A673 (cell line): ENCODE measurements around the gene NFATC4. TPM values are rescaled to one million over a fixed set of nuclear protein-coding genes. Genes with fewer than 3 reads are reported as not detected.

ENCODE experiments used
- BruUV-seq: library from RNA; stranded (reverse); fragments of 400-500 nt; replicated peaks from 2 replicates; lab custom pipeline; 2021; lab: Mats Ljungman, UMichigan
- CTCF ChIA-PET: fragments of 300-600 bp; sonication (Branson Sonifier 250); formaldehyde crosslinking; loops from one replicate; lab custom pipeline; 2022; ENCODE audit warnings: antibody characterized with exemption; lab: Charles Lee
- POLR2A ChIA-PET: fragments of 300-600 bp; sonication (Branson Sonifier 250); formaldehyde crosslinking; loops from one replicate; lab custom pipeline; 2022; ENCODE audit warnings: antibody characterized with exemption; ENCODE audit not compliant: low non-redundant PET; lab: Charles Lee
- DNase-seq: peaks from one replicate; pipeline ENCODE4 v3.0.0-alpha.2; 2015; ENCODE audit warnings: low spot score
- H3K27ac ChIP-seq: fragments of 200-600 bp; sonication (generic); 2 replicates; pipeline ENCODE4 v1.5.1; 2016; ENCODE audit warnings: mixed run types, low read depth, mild to moderate bottlenecking, mixed read lengths, antibody characterized with exemption, low read length; ENCODE audit not compliant: poor library complexity, severe bottlenecking
- H3K27me3 ChIP-seq: fragments of 200-600 bp; sonication (generic); replicated peaks from 2 replicates; pipeline ENCODE4 v1.6.1; 2017; ENCODE audit warnings: mixed run types, low read depth, mild to moderate bottlenecking, mixed read lengths, antibody characterized with exemption, low read length; ENCODE audit not compliant: insufficient read depth, poor library complexity
- H3K36me3 ChIP-seq: fragments of 200-600 bp; sonication (generic); 2 replicates; pipeline ENCODE4 v1.6.1; 2016; ENCODE audit warnings: mixed run types, mild to moderate bottlenecking, mixed read lengths, antibody characterized with exemption, low read length; ENCODE audit not compliant: insufficient read depth, poor library complexity, severe bottlenecking
- H3K4me1 ChIP-seq: fragments of 200-600 bp; sonication (generic); 2 replicates; pipeline ENCODE4 v1.6.1; 2017; ENCODE audit warnings: mixed run types, mild to moderate bottlenecking, mixed read lengths, antibody characterized with exemption, low read length; ENCODE audit not compliant: insufficient read depth, poor library complexity, severe bottlenecking
- H3K4me3 ChIP-seq: fragments of 200-600 bp; sonication (generic); 2 replicates; pipeline ENCODE4 v1.5.1; 2016; ENCODE audit warnings: low read depth, mixed run types, mild to moderate bottlenecking, mixed read lengths, low read length; ENCODE audit not compliant: poor library complexity, severe bottlenecking
- H3K9me3 ChIP-seq: fragments of 200-600 bp; sonication (generic); 2 replicates; pipeline ENCODE4 v1.6.1; 2016; ENCODE audit warnings: mixed run types, low read depth, mild to moderate bottlenecking, mixed read lengths, antibody characterized with exemption, low read length; ENCODE audit not compliant: poor library complexity, severe bottlenecking
- CTCF ChIP-seq: fragments of 300-800, 200-600 bp; sonication (generic); conservative IDR thresholded peaks from 2 replicates; pipeline ENCODE4 v1.5.1; 2017; ENCODE audit warnings: low read depth, mild to moderate bottlenecking, antibody characterized with exemption, low read length, moderate library complexity, mixed read lengths
- EZH2 ChIP-seq: fragments of 200-600 bp; sonication (generic); IDR thresholded peaks from 2 replicates; pipeline ENCODE4 v1.6.1; 2017; ENCODE audit warnings: borderline replicate concordance, low read depth, mild to moderate bottlenecking, mixed read lengths, antibody characterized with exemption, low read length; ENCODE audit not compliant: poor library complexity, severe bottlenecking
- intact Hi-C: fragments of 100-400 bp; cut with micrococcal nuclease; formaldehyde crosslinking; loops from one replicate; pipeline ENCODE4 v1.10.0; 2022; ENCODE audit not compliant: unreplicated experiment
- total RNA-seq: library from RNA; stranded (reverse); gene quantifications from 2 replicates; pipeline ENCODE4 v1.2.3, GENCODE V29; 2021

The NFATC4 gene
- total RNA-seq, 1 experiment from 2014 or later, result 38.1 TPM

- no peaks in the 10 kb centered on the region for H3K9me3 ChIP-seq
- no peaks in the 10 kb centered on the region for H3K4me1 ChIP-seq
- TF ChIP-seq EZH2 (no peak), CTCF (no peak)
- intact Hi-C loops, result loop anchor here (5.0 kb wide), 1 partner anchor 43 kb away; the partner anchor contains the start of gene NFATC4
- no peak for DNase-seq
- no peaks in the 10 kb centered on the region for H3K36me3 ChIP-seq
- H3K27me3 ChIP-seq, result no peaks in the 10 kb centered on the region
- no TSS peak for BruUV-seq
- no peak overlapping the region for H3K4me3 ChIP-seq
- ChIA-PET CTCF (interaction anchor here (1.2 kb wide), 1 partner anchor 18 kb away, joined by 3 read pairs; no protein-coding TSS in a partner anchor), POLR2A (no interaction called here)
- no peak overlapping the region for H3K27ac ChIP-seq
These were observed 42.0 kb downstream of the NFATC4 start for GRCh38 chr14:24409956-24410355.

GRCh38 chr14:24411443-24412389 is 43.7 kb downstream of the NFATC4 start:
- Histone ChIP-seq H3K4me3 (no peak overlapping the region), H3K36me3 (no peaks in the 10 kb centered on the region), H3K9me3 (no peaks in the 10 kb centered on the region), H3K4me1 (no peaks in the 10 kb centered on the region), H3K27ac (no peak overlapping the region), H3K27me3 (no peaks in the 10 kb centered on the region)
- POLR2A ChIA-PET, result interaction anchor here (1.0 kb wide), 1 partner anchor 252 kb away, joined by 4 read pairs; no protein-coding TSS in a partner anchor
- BruUV-seq, result no TSS peak
- TF ChIP-seq EZH2 (no peak), CTCF (peak; percentile 74)
- CTCF ChIA-PET, result interaction anchor here (0.6 to 1.1 kb wide), 3 partner anchors 15 to 696 kb away, joined by 4 to 6 read pairs (median 4); no protein-coding TSS in a partner anchor
- intact Hi-C loops, result loop anchor here (1.0 to 5.0 kb wide), 2 partner anchors 44 to 78 kb away; partner anchors contain the start of gene NFATC4
- peak; percentile 69 for DNase-seq

- POLR2A ChIA-PET, result interaction anchor here (0.7 kb wide), 1 partner anchor 22 kb away, joined by 3 read pairs; no protein-coding TSS in a partner anchor
- intact Hi-C loops, result loop anchor here (5.0 kb wide), 1 partner anchor 47 kb away; the partner anchor contains the start of gene NFATC4
- CTCF ChIA-PET, result no interaction called here
- no peaks in the 10 kb centered on the region for H3K36me3 ChIP-seq
- H3K27me3 ChIP-seq, result no peaks in the 10 kb centered on the region
- no peak overlapping the region for H3K4me3 ChIP-seq
- H3K4me1 ChIP-seq, result no peaks in the 10 kb centered on the region
- no TSS peak for BruUV-seq
- no peak for DNase-seq
- no peak for TF ChIP-seq CTCF
- TF ChIP-seq EZH2, result no peak
- no peak overlapping the region for H3K27ac ChIP-seq
- H3K9me3 ChIP-seq, result no peaks in the 10 kb centered on the region
These were observed 46.1 kb downstream of the NFATC4 start for GRCh38 chr14:24414077-24414476.
